H9 (cell line): ENCODE measurements around the gene PIK3CG. TPM values are rescaled to one million over a fixed set of nuclear protein-coding genes. Genes with fewer than 3 reads are reported as not detected.

Source experiments
- DNase-seq: peaks from one replicate; pipeline ENCODE4 v3.0.0-alpha.2; 2017
- H2AFZ ChIP-seq: one replicate; pipeline ENCODE4 v1.6.1; 2013; ENCODE audit warnings: mild to moderate bottlenecking, low read length, control low read depth, moderate library complexity
- H2AK5ac ChIP-seq: 2 replicates; pipeline ENCODE4 v1.6.1; 2013; ENCODE audit warnings: low read length, control low read depth, mixed read lengths; ENCODE audit not compliant: insufficient read length
- H2BK120ac ChIP-seq: one replicate; pipeline ENCODE4 v1.6.1; 2013; ENCODE audit warnings: low read depth, mild to moderate bottlenecking, low read length, control low read depth, inconsistent platforms; ENCODE audit not compliant: poor library complexity, severe bottlenecking
- H2BK12ac ChIP-seq: 2 replicates; pipeline ENCODE4 v1.6.1; 2013; ENCODE audit warnings: low read length, control low read depth, mixed read lengths, low read depth; ENCODE audit not compliant: insufficient read length
- H2BK15ac ChIP-seq: 2 replicates; pipeline ENCODE4 v1.6.1; 2013; ENCODE audit warnings: low read depth, low read length, control low read depth
- H2BK20ac ChIP-seq: one replicate; pipeline ENCODE4 v1.6.1; 2013; ENCODE audit warnings: low read depth, mild to moderate bottlenecking, low read length, control low read depth, inconsistent platforms; ENCODE audit not compliant: poor library complexity, severe bottlenecking
- H2BK5ac ChIP-seq: 2 replicates; pipeline ENCODE4 v1.6.1; 2013; ENCODE audit warnings: low read length, control low read depth, mixed read lengths; ENCODE audit not compliant: insufficient read length
- H3K14ac ChIP-seq: 2 replicates; pipeline ENCODE4 v1.6.1; 2013; ENCODE audit warnings: low read length, control low read depth; ENCODE audit not compliant: insufficient read depth
- H3K18ac ChIP-seq: 2 replicates; pipeline ENCODE4 v1.6.1; 2013; ENCODE audit warnings: low read depth, mild to moderate bottlenecking, mixed read lengths, low read length, control low read depth; ENCODE audit not compliant: insufficient read length
- H3K23ac ChIP-seq: 2 replicates; pipeline ENCODE4 v1.6.1; 2013; ENCODE audit warnings: low read length, control low read depth, mixed read lengths, low read depth; ENCODE audit not compliant: insufficient read length
- H3K23me2 ChIP-seq: 2 replicates; pipeline ENCODE4 v1.6.1; 2013; ENCODE audit warnings: low read depth, mild to moderate bottlenecking, mixed read lengths, low read length, control low read depth; ENCODE audit not compliant: insufficient read length, poor library complexity, severe bottlenecking
- H3K27ac ChIP-seq: 2 replicates; pipeline ENCODE4 v1.5.1; 2013; ENCODE audit warnings: low read length, control low read depth, mixed read lengths, low read depth; ENCODE audit not compliant: insufficient read length
- H3K27me3 ChIP-seq: 2 replicates; pipeline ENCODE4 v1.6.1; 2013; ENCODE audit warnings: low read length, control low read depth, inconsistent platforms; ENCODE audit not compliant: insufficient read depth
- H3K4ac ChIP-seq: 2 replicates; pipeline ENCODE4 v1.6.1; 2013; ENCODE audit warnings: low read depth, mild to moderate bottlenecking, control low read depth, inconsistent platforms, low read length, moderate library complexity
- H3K4me1 ChIP-seq: 2 replicates; pipeline ENCODE4 v1.6.1; 2013; ENCODE audit warnings: low read length, control low read depth, inconsistent platforms; ENCODE audit not compliant: insufficient read depth
- H3K4me2 ChIP-seq: 2 replicates; pipeline ENCODE4 v1.6.1; 2013; ENCODE audit warnings: low read length, control low read depth, mixed read lengths; ENCODE audit not compliant: insufficient read length, insufficient read depth
- H3K56ac ChIP-seq: 2 replicates; pipeline ENCODE4 v1.6.1; 2013; ENCODE audit warnings: low read depth, mild to moderate bottlenecking, mixed read lengths, low read length, control low read depth; ENCODE audit not compliant: insufficient read length
- H3K79me1 ChIP-seq: 2 replicates; pipeline ENCODE4 v1.6.1; 2013; ENCODE audit warnings: low read depth, mild to moderate bottlenecking, moderate library complexity, low read length, control low read depth, inconsistent platforms; ENCODE audit not compliant: insufficient read depth, poor library complexity, severe bottlenecking
- H3K79me2 ChIP-seq: 2 replicates; pipeline ENCODE4 v1.6.1; 2013; ENCODE audit warnings: low read length, control low read depth, inconsistent platforms; ENCODE audit not compliant: insufficient read depth
- H3K9ac ChIP-seq: 2 replicates; pipeline ENCODE4 v1.6.1; 2013; ENCODE audit warnings: low read length, control low read depth, mixed read lengths; ENCODE audit not compliant: insufficient read length; ENCODE audit errors: extremely low read depth
- H3K9me3 ChIP-seq: one replicate; pipeline ENCODE4 v1.6.1; 2013; ENCODE audit warnings: low read depth, low read length, inconsistent platforms; ENCODE audit not compliant: control insufficient read depth
- H3T11ph ChIP-seq: one replicate; pipeline ENCODE4 v1.6.1; 2013; ENCODE audit warnings: mild to moderate bottlenecking, low read length, control low read depth, inconsistent platforms
- H4K20me1 ChIP-seq: one replicate; pipeline ENCODE4 v1.6.1; 2013; ENCODE audit not compliant: control insufficient read depth, insufficient read length, insufficient read depth
- H4K5ac ChIP-seq: 2 replicates; pipeline ENCODE4 v1.6.1; 2013; ENCODE audit warnings: low read depth, mild to moderate bottlenecking, mixed read lengths, low read length, control low read depth; ENCODE audit not compliant: insufficient read length
- H4K8ac ChIP-seq: replicated peaks from 2 replicates; pipeline ENCODE4 v1.6.1; 2013; ENCODE audit warnings: low read length, control low read depth, mixed read lengths, low read depth; ENCODE audit not compliant: insufficient read length
- H4K91ac ChIP-seq: 2 replicates; pipeline ENCODE4 v1.6.1; 2013; ENCODE audit warnings: low read depth, mild to moderate bottlenecking, moderate library complexity, mixed read lengths, low read length, control low read depth; ENCODE audit not compliant: insufficient read length
- H3K27ac Mint-ChIP-seq, 3 experiments: 2 replicates in 2 of 3; 3 replicates in 1 of 3; pipeline ENCODE4 v1.8.0; 2020 to 2021; ENCODE audit warnings: mixed read lengths in 3 of 3, mild to moderate bottlenecking in 1 of 3, moderate library complexity in 1 of 3
- H3K27me3 Mint-ChIP-seq: 2 replicates; pipeline ENCODE4 v1.8.0; 2021; ENCODE audit warnings: low read depth, mild to moderate bottlenecking, moderate library complexity, mixed read lengths
- H3K36me3 Mint-ChIP-seq, 3 experiments: 2 replicates in 2 of 3; 3 replicates in 1 of 3; pipeline ENCODE4 v1.8.0; 2020 to 2021; ENCODE audit warnings: low read depth in 3 of 3, mixed read lengths in 3 of 3; ENCODE audit not compliant: insufficient read depth in 1 of 3
- H3K4me1 Mint-ChIP-seq, 2 experiments: 2 replicates each; pipeline ENCODE4 v1.8.0; 2020; ENCODE audit warnings: mixed read lengths in 2 of 2
- H3K4me3 Mint-ChIP-seq, 2 experiments: 2 replicates in 1 of 2; 3 replicates in 1 of 2; pipeline ENCODE4 v1.8.0; 2020 to 2021; ENCODE audit warnings: mild to moderate bottlenecking in 2 of 2, mixed read lengths in 2 of 2, moderate library complexity in 1 of 2
- H3K9me3 Mint-ChIP-seq, 2 experiments: 2 replicates in 1 of 2; 3 replicates in 1 of 2; pipeline ENCODE4 v1.8.0; 2020; ENCODE audit warnings: mild to moderate bottlenecking in 2 of 2, mixed read lengths in 2 of 2, moderate library complexity in 1 of 2
- CTCF ChIP-seq: fragments of 200-600 bp; sonication (generic); conservative IDR thresholded peaks from 3 replicates; pipeline ENCODE4 v1.8.0; 2021; ENCODE audit warnings: antibody characterized with exemption, mild to moderate bottlenecking
- total RNA-seq: library from RNA; stranded (reverse); gene quantifications from 2 replicates; pipeline ENCODE4 v1.2.1, GENCODE V29; 2021

PIK3CG gene
- total RNA-seq, 1 experiment from 2014 or later, result not detected

- Histone ChIP-seq H4K8ac (no peak overlapping the region), H3K23me2 (no peaks in the 10 kb centered on the region), H2BK12ac (no peak overlapping the region), H4K5ac (no peak overlapping the region), H3K9me3 (no peaks in the 10 kb centered on the region), H4K20me1 (no peaks in the 10 kb centered on the region), H3K18ac (no peak overlapping the region), H3K14ac (no peak overlapping the region), H2BK20ac (no peak overlapping the region), H3K79me1 (no peaks in the 10 kb centered on the region), H3K9ac (no peak overlapping the region), H3K4ac (no peak overlapping the region), H2AFZ (no peak overlapping the region), H3K4me2 (no peak overlapping the region), H2AK5ac (no peak overlapping the region), H3T11ph (no peak overlapping the region), H2BK15ac (no peak overlapping the region), H3K27me3 (no peaks in the 10 kb centered on the region), H3K23ac (no peak overlapping the region), H3K4me1 (no peaks in the 10 kb centered on the region), H3K79me2 (no peaks in the 10 kb centered on the region), H2BK5ac (no peak overlapping the region), H4K91ac (no peak overlapping the region), H3K56ac (no peak overlapping the region), H2BK120ac (no peak overlapping the region), H3K27ac (no peak overlapping the region)
- no peaks in the 10 kb centered on the region for H3K27me3 Mint-ChIP-seq
- H3K36me3 Mint-ChIP-seq, result no peaks in the 10 kb centered on the region
- H3K4me1 Mint-ChIP-seq, result no peaks in the 10 kb centered on the region
- no peak for DNase-seq
- no peak for TF ChIP-seq CTCF
- peaks cover 0 to 3% of the 10 kb centered on the region in 2 experiments; a peak in 2 of 5 replicates for H3K9me3 Mint-ChIP-seq
- H3K4me3 Mint-ChIP-seq, result no peak overlapping the region; a peak in 1 of 5 replicates
- H3K27ac Mint-ChIP-seq, result no peak overlapping the region
Observed at GRCh38 chr7:106823631-106824030, 41.5 kb upstream of the PIK3CG start.
